Activated effector memory CD4-positive, alpha-beta T cell treated with Interleukin-2 at 50 U/mL for 16 hours (primary cell): ENCODE results near the gene NHS.

ENCODE experiments used
- DNase-seq: peaks from one replicate; pipeline ENCODE4 v3.0.0-alpha.2; 2020

Gene NHS

GRCh38 chrX:17456526-17456925 lies 81.5 kb downstream of the NHS start:
- DNase-seq, result no peak

GRCh38 chrX:17459008-17459611 lies 84.1 kb downstream of the NHS start:
- no peak for DNase-seq

- no peak for DNase-seq
Observed at GRCh38 chrX:17459661-17460060, 84.7 kb downstream of the NHS start.

DNA sequence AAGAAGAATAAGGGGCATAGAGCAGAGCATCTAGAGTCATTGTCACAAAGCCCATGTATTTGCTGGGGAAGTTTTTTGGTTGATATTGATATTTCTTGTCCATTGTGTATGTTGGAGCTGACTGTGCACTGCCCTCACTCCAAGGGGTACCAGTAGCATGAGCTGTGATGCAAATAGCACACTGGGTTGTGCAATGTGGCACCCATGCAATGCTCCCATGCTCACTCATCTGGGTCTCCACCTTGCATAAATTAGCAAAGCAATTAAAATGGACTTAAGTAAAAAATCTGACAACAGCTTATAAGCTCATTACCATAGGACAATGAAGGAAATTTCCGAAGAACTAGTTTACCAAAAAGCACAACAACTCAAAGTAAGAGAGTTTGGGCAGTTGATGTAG lies 87.9 kb downstream of the NHS start:
- DNase-seq, result no peak

DNA sequence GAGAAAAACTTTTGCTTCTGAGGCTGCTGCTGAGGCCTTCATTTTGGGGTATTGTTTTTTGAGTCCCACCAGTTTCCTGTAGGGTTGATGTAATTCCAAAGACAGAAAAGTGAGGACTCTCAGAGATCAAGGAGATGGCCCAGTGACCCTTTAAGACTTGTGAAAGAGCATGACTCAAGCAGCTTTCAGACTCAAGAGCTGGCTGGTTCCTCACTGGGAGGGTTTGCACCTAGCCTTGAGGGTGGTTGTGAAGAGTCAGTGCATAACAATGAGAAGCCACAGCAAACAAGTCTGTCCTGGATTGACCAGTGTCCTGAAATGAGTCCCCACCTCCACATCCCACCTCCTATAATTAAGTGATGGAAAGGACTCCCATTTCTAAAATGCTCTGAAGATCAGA lies 89.2 kb downstream of the NHS start:
- DNase-seq, result no peak

- DNase-seq, result no peak
Observed at GRCh38 chrX:17465201-17465600, 90.2 kb downstream of the NHS start.

GRCh38 chrX:17465802-17466201 lies 90.8 kb downstream of the NHS start:
- DNase-seq, result no peak

DNA sequence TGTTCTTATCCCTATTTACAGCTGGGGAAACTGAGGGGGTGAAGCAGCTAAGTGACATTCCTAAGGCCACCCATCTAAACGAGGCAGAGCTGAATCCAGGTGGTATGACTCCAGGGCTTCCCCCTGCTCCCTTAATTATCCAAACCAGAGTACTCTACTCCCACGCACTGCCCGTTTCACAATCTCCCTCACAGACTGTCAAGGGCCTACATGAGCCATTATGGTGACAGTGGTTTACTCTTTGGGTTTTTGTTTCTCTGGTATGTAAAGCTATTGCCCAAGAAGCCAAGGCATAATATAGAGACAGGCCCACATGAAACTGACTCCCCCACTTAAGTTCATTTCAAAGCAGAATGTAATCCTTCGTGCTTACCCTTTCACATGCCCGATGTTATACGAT lies 95.1 kb downstream of the NHS start:
- DNase-seq, result no peak

DNA sequence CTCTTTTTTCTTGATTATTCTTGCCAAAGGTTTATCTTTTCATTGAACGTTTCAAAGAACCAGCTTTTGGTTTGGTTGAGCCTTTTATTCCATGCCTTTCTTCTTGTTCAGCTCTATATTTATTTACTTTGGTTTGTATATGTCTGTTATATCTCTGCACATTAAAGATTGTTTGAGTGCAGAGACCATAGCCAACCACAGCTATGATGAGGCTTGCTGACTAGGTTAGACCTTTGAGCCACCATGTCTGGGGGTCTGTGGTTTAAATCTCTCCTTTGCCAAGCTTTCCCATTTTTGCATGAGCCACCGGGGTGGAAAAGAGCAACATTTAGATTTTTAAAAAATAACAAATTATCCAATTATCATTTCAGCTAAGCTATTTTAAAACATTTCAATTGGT lies 96.1 kb downstream of the NHS start:
- no peak for DNase-seq

GRCh38 chrX:17471861-17472260 lies 96.9 kb downstream of the NHS start:
- DNase-seq, result no peak

DNA sequence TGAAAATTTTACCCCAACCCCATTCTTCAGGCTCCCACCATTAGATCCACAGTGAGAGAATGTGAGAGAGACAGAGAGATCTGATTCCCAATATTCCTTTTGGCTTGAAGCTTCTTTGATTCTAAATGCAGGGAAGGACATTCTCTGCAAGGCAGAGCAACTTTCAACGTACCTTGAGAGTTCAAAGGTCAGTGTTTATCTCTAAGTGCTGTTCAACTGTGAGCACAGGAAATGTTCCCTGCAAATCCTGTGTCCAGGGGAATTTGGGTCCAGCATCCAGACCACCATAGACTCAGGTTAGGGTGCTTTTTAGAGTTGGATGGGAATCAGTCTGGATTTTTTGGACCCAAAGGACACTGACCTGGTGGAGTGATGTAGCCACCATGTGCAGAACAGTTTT lies 97.4 kb downstream of the NHS start:
- DNase-seq, result no peak

- DNase-seq, result no peak
Observed at GRCh38 chrX:17473021-17473420, 98.0 kb downstream of the NHS start.

DNA sequence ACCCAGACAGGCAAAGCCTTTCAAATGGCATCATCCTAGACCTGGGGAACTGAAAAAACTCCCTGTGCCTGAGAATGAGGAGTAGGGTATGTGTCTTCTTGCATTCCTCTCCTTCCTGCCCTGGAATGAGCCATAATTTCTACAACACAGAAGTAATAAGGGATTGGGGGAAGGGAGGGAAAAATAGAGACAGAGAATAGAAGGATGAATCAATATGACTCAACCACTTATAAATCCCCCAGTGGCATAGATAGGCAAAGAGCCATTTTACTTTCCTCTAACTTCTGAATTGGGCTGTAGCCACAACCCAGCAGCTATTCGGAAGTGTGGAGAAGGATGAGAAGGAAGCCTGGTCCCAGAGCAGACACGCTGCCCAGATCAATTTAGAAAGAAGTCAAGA lies 99.9 kb downstream of the NHS start:
- DNase-seq, result no peak

GRCh38 chrX:17475449-17476217 lies 100.6 kb downstream of the NHS start:
- no peak for DNase-seq

DNA sequence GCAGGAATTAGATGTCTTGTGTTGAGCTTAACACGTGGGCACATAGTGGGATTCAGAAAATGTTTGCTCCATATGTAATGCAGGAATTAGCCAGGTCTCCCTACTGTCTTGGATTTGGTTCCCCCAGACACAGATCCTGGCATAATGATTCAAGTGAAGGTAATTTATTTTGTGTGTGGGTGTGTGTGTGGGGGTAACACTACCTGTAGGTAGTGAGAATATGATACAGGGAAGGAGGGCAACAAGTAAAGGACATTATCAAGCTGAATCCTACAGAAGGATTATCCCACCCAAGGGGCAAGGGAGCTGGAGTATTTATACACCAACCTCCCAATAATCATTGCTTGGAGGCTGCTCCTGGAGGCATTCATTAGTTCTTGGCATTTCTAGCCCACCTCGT lies 101.4 kb downstream of the NHS start:
- no peak for DNase-seq

DNA sequence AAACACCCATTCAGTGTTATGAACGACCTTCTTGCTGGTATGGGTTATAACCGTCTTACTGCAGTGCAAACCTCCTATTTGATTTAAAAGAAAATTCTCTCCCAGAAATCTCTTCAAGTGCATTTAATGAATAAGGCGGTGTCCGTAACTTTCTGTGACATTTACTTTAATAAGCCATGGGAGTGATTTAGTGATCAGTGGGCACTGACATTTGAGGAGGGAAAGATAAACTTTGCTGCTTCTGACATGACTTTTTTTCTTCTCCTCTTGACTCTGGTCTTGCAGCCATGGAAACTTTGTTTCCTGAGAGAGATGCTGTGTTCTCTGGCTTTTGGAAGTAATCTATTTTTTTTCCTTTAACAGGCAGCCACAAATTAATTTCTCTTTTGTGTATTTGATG lies 106.1 kb downstream of the NHS start:
- DNase-seq, result no peak

- no peak for DNase-seq
Observed at GRCh38 chrX:17484592-17484991, 109.6 kb downstream of the NHS start.

DNA sequence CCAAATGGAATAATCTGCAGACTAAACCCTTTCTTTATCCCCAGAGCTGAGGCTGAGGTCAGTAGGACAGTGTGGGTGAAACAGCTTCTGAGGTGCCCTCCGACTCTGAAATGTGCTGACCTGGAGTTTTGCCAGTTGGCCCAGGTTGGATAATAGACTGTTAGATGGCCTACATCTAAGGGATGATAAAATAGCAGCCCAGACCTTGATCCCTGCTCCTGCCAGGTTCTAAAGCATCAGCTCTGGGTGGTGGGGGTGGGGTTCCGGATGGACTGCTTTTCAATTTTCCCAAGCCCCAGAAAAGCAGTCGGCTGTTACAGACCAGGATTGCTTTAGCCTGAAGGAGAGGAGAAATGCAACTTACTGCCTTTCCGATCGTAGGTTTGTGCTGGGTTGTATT lies 110.4 kb downstream of the NHS start:
- no peak for DNase-seq

GRCh38 chrX:17488036-17488435 lies 113.0 kb downstream of the NHS start:
- no peak for DNase-seq

DNA sequence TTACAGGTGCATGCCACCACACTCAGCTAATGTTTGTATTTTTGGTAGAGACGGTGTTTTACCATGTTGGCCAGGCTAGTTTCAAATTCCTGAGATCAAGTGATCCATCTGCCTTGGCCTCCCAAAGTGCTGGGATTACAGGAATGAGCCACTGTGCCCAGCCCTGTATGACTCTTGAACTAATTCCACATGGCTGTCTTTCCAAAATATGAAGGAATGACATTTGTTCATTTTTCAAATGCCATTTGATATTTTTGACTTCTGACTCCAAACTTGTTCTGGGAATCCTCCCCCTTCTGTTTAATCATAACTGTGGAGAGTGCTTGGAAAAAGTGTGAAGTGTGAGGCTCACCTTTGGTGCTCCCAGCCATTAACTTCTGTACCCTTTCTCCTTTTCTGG lies 119.2 kb downstream of the NHS start:
- DNase-seq, result no peak

DNA sequence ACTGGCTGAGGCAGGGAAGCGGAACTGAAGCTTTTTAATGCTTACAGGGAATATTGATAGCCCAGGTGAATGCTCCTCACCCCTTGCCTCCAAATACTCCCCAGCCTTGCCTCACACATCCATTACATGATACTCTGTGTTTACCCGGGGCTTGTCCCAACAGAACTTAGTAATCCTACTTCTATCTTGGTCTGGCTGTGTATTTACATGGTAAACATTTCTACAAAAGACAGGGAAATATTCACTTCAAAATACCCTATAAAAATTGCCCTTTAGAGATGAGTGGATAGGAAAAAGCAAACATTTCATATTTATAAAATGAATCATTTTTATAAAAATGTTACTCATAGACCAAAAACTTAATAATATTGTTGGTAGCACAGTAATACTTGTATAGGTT lies 120.1 kb downstream of the NHS start:
- DNase-seq, result no peak

GRCh38 chrX:17496407-17496806 lies 121.4 kb downstream of the NHS start:
- DNase-seq, result no peak

DNA sequence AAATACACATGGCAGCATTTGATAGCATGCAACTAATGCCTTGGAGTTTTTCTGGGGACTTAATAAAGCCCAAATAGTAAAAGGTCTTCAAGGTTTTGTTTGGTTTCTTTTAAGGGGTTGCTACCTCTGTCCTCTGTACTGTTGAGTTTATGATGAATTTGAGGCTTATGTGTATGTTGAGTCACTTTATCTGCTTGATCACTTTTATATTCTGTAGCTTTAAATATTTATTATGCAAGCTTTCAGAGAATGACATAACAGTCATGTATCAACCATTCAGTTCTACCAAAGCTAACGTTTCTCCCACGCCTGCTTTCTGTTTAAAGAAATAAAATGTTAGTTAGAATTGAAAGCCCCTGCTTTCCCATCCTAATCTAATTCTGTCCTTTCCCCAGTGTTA lies 122.2 kb downstream of the NHS start:
- DNase-seq, result no peak

DNA sequence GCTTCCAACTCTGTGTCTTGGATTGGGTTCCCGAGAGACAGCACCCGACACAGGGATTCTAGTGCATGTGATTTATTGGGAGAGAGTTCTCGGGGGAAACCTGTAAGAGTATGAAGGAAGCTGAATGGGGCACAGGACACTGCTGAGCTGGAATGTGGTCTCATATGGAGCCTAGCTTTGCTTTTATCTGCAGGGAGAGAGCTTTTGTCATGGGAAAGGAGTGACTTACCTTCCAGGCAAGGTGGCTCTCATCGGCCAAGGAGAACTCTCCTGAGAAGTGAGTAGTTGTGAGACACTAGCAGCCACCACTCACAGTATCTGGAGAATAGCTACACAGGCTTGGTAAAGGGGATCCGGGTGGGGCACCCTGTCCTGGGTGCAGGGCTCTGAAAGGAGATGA lies 124.5 kb downstream of the NHS start:
- DNase-seq, result no peak

DNA sequence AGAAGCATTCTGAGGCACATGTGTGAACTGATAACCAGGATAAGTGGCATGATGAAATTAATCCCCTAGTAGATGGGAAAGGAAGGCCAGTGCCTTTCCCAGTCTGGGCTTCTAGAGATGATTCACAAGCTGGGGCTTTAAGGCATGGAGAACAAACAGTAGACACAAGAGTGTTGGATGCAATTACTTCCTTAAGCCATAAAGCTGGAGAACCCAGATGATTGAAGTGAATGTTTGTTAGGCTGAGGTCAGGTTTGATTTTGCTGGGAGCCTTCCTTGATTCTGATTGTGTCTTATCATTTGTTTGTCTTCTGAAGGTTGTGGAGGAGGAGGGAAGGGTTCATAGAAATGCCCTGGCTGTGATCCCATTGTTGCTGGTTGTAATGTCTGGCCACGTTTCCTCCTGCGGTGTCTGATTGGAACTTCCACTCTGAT lies 125.2 kb downstream of the NHS start:
- DNase-seq, result no peak
